ENCODE measurements around the gene OSTN. TPM values are rescaled to one million over a fixed set of nuclear protein-coding genes. Genes with fewer than 3 reads are reported as not detected.

The OSTN gene
- total RNA-seq, 1 experiment from 2014 or later = not detected

- H3K4me3 ChIP-seq (replicated peaks in 1 of 2; ENCODE audit: low read depth in 1 of 2, low read length in 2 of 2) = no peak overlapping the region
- H3K9me3 ChIP-seq (ENCODE audit: control insufficient read depth in 1 of 2, insufficient read depth in 1 of 2, low read depth in 1 of 2, low read length in 2 of 2) = no peaks in the 10 kb centered on the region
- H2AFZ ChIP-seq (ENCODE audit: low read depth, low read length, poor library complexity, severe bottlenecking) = no peak overlapping the region
- H3K27me3 ChIP-seq (ENCODE audit: insufficient read depth, low read length) = no peaks in the 10 kb centered on the region
- H4K20me1 ChIP-seq (ENCODE audit: insufficient read depth) = no peaks in the 10 kb centered on the region
- no peaks in the 10 kb centered on the region for H3K36me3 ChIP-seq (ENCODE audit: control insufficient read depth in 1 of 2, insufficient read depth in 2 of 2, low read length in 2 of 2)
- CTCF ChIA-PET = no interaction called here
- ATAC-seq (no peak), DNase-seq (ENCODE audit: low read depth, low spot score) (no peak)
- H3K9ac ChIP-seq (ENCODE audit: low read length) = no peak overlapping the region
- no peak overlapping the region for H3K4me2 ChIP-seq (ENCODE audit: low read length)
- no peak overlapping the region for H3K27ac ChIP-seq (ENCODE audit: low read depth, low read length)
- H3K4me1 ChIP-seq (ENCODE audit: control insufficient read depth in 1 of 2, insufficient read depth in 2 of 2, low read length in 2 of 2) = peaks cover 0 to 3% of the 10 kb centered on the region in 2 experiments; a peak in 1 of 4 replicates
- RAD21 ChIA-PET (ENCODE audit: low non-redundant PET in 1 of 2, low total read pairs in 2 of 2, uncharacterized antibody in 2 of 2, unreplicated experiment in 2 of 2) = no interaction called here
- POLR2A ChIA-PET = no interaction called here
- no TSS peak for BruUV-seq (replicated peaks)
- TF ChIP-seq POLR2A (IDR thresholded peaks at IDR 0.05; ENCODE audit: borderline replicate concordance, extremely low read depth, insufficient read depth, insufficient read length) = no peak
- no peak for TF ChIP-seq REST (IDR thresholded peaks at IDR 0.05; ENCODE audit: low read depth)
- no peak for TF ChIP-seq FOSL1 (IDR thresholded peaks at IDR 0.05; ENCODE audit: low read depth)
- TF ChIP-seq ELF1 (IDR thresholded peaks at IDR 0.05; ENCODE audit: borderline replicate concordance, low read depth) = no peak
- TF ChIP-seq ATF3 (IDR thresholded peaks at IDR 0.05) = no peak
- no peak for TF ChIP-seq ZBTB33 (IDR thresholded peaks at IDR 0.05; ENCODE audit: extremely low read depth, insufficient replicate concordance, low read length)
- no peak for TF ChIP-seq TCF7L2 (IDR thresholded peaks at IDR 0.05; ENCODE audit: borderline replicate concordance, extremely low read depth, insufficient read depth, insufficient read length)
- no peak for TF ChIP-seq EGR1 (IDR thresholded peaks at IDR 0.05; ENCODE audit: low read depth)
- no peak for TF ChIP-seq YY1 (IDR thresholded peaks at IDR 0.05; ENCODE audit: extremely low read depth, insufficient replicate concordance, low read depth, low read length)
- TF ChIP-seq POLR2AphosphoS5 (IDR thresholded peaks at IDR 0.05; ENCODE audit: low read depth, low read length) = no peak
- intact Hi-C loops (cut with micrococcal nuclease) = no loop called here
- no peaks in the 10 kb centered on the region for H3K9me2 ChIP-seq (ENCODE audit: insufficient read depth)
- no peaks in the 10 kb centered on the region for H3K79me2 ChIP-seq (ENCODE audit: insufficient read depth, low read length)
Measured at GRCh38 chr3:191283400-191283799, 84.4 kb downstream of the OSTN start.

All from HCT116 (cell line).